ENCODE results near the gene IL37.

The IL37 gene

DNA sequence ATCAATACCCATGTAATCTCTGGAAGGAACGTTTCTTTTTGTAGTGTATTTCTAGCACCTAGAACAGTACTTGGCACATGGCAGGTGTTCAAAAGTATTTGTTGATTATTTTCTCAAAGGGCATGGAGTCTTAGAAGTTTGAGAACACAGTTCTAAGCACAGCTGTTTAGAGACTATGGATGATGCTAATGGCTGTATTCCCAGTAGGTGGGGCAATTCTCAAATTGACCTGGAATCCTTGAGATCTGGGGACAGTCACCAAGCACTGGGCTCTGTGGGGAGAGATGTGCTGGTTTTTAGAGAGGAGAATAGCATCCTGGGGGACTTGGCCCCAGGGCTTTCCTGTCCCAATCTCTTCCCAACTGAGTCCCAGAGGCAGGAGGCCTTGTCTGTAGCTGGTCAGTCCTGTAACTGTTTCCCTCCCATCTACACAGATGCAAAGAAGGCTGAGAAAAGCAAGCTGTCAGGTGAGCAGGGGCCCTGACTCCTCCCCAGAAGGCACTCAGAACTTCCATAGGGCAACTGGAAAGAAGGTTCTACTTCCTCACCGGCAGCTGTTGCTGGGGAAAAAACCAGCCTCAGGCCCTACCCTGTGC, 49.4 kb downstream of the IL37 start:
- DNase-seq (ENCODE audit: low read depth) = no peak

DNA sequence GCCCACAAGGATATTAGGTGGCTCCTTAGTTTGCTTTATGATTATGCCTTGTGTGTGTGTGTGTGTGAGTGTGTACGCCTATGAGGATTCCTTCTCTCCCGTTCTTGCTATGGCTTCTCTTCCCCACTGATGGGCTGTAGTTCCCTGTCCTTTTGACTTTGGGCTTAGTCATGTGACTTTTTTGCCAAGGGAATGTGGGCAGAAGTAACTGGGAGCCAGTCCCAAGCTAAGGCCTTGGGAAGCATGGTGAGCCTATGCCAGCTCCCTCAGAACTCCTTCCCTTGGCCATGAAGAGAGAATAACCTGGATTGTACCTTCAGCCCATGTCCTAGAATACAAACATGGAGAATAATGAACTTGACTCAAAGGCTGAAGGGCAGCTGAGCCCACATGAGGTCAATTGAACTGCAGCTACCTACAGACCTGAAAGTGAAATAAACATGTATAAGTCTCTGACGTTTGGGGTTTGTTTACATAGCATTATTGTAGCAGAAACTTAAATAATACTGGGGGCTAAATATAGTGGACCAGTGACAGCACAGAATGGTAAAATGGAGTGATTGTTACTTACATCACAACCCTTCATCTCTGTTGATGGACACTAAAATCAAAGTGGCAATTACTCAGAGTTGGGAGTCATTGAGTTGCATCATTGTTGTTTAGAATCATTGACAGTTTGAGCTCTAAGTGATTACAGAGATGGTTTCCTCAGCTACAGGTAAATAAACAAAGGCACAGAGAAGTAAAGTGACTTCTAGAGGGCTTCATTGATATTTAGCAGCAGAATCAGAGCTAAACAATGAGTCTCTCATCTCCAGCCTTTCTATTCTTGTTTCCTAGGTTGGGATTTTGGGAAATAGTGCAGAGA, 51.6 kb downstream of the IL37 start:
- no peak for DNase-seq (ENCODE audit: low read depth)

DNA sequence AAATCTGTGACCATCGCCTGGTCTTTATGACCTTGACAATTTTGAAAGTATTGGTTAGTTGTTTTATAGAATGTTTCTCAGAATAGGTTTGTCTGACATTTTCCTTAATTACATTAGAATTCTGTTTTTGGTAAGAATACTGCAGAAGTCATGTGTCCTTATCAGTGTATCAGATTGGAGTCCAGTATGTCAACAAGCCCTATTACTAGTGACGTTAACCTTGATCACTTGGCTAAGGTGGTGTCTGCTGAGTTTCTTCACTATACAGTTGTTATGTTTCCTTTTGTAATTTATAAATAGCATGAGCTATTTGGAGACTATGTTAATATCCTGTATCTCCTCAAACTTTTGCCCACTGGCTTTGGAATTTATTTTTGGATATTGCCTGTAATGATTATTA, 56.1 kb downstream of the IL37 start:
- no peak for DNase-seq (ENCODE audit: low read depth)
